Esophagus mucosa (tissue), 1 donor: ENCODE results near the gene CCDC167. TPM values are rescaled to one million over a fixed set of nuclear protein-coding genes. Genes with fewer than 3 reads are reported as not detected.
"Not testable (repeated sequence)": the region's sequence is repeated elsewhere in the genome, so short reads cannot be mapped to it uniquely, and the experiment has no call there.

ENCODE experiments used
- ATAC-seq: fragments of 200-7000 bp; cut with Tn5 transposase; one replicate; pipeline ENCODE4 v1.9.1; 2020
- total RNA-seq: library from RNA; stranded (reverse); gene quantifications from one replicate; pipeline ENCODE4 v1.2.4, GENCODE V29; 2023
- donor health status: DM: yes; HTN: yes; CAD: no.

CCDC167 gene
- total RNA-seq, 1 donor from 2014 or later = 24.5 TPM

DNA sequence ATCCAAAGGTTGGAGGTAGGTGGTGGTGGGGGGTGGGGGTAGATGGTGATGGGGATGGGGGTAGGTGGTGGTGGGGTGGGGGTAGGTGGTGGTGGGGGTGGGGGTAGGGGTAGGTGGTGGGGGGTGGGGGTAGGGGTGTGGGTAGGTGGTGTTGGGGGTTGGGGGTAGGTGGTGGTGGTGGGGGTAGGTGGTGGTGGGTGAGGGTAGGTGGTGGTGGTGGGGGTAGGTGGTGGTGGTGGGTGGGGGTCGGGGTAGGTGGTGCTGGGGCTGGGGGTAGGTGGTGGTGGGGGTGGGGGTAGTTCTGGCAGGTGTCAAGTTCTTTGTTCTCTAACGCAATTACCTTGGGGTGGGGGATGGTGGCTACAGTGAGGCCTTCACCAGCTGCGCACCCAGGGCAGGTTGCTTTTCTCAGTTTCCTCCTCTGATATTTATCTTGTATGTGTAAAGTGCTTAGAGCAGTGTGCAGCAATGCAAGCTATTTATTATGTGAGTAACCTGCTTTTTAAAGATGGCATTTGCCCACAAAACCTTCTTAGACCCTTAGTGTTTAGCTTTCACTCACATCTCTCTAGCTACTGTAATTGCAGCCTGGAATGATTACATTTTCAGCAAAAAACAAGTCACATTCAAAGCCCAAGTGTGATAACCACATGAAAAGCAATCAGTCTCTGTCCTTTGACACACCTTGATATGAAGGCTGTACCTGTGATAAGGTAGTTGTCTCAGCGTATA lies 8.2 kb upstream of the CCDC167 start:
- no peak for ATAC-seq

DNA sequence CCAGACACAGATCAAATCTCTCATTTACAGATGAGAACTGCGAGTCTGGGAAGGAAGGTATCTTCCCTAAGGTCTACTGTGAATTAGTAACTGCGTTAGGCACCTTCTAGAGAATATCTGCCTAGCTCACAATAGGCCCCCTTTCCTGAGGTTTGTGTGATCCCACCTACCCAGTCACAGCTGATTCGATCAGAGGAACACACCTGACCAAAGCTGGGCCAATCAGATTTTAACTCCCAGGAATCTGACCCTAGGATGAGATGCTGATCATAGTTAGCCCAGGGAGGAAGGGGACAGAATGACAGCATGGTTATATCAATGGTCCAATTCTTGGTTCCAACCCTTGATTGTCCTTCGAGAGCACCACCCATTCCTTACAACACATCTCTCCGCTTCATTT lies 7.4 kb upstream of the CCDC167 start:
- no peak for ATAC-seq

DNA sequence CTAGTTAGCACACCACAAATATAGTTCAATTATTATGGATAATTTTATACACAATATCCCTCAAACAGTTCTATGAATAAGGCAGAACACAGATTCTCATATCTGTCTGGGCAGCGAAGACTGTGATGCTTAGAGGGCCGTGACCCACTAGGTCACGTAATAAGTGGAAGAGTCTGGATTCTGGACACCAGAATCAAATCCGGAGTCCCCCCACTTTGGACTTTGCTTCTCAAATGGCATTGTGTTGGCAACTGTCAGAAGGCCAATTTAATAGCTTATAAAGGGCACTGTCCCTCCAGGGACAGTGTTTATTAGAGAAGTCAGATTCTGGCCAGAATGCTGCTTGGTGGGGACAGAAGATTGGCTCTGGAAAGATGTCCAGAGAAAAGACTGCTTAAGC lies 6.8 kb upstream of the CCDC167 start:
- no peak for ATAC-seq

DNA sequence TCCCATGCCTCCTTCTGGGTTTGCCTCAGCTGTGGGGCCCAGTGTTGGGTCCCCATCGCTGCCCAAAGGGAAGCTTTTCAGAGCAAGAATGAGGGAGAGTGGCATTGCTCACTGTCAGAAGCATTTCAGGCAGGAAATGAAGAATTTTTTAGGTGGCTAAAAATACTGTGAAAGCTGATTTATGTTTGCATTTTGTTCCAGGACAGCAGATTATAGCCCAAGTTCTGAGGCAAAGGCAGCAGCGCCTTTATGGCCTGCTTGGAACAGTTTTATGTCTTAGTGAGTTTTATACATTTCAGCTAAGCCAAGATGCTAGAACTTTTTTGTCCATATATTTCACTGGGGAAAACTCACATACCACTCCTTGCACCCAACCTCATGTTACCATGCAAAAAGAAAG lies 4.3 kb upstream of the CCDC167 start:
- no peak for ATAC-seq

DNA sequence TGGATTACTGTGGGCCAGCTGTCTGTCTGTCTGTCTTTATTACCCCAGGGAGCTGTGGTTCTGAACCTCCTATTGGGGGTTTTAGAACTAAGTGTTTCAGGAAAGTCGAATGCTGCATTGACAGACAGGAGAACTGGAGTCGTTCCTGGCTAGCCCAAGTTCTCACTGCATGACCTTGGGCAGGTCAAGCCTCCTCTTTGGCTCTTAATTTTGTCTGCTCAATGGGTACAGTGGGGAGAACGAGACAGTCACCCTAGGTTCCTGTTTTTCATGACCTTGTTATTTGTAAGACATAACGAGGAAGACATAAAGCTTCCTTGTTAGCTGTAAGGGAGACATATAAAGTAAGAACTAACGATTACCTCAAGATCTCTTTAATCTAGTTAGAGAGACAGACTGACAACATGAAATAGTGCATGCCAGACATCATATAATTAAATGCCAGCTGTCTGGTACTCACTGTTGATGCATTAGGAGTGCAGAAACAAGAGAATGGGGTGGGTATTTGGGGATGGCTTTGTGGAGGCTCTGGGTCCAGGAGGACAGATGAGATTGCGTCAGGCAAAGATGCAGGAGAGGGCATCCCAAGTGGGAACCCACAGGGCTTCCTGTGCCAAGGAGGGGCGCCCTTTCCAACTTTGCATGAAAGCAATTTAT lies 3.7 kb upstream of the CCDC167 start:
- ATAC-seq = no peak

DNA sequence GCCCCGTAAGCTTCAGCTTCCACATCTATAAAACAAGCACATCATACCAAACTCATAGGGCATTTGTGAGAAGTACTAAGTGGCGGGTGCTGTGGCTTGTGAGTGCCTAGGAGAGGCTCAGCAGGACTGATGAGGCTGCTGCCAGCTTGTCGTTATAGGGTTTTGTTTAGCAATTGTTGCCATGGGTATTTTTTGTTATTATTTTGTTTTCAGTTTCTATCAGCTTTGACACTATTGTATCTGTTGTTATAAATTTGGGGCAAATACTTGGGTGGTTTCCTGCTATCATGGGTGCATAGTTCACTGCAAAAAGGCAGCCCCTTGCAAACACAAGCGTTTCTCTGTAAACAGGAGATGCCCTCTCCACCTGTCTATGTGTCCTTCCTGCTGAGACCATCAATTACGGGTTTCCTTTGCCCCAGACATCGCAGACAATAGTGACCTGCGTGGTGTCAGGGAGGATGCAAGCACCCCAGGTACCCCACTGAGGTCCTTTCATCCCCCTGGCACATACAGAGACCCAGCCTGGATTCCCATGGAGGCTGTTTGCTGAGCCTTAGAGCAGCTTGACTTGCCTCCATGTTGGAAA lies 3.1 kb upstream of the CCDC167 start:
- ATAC-seq = no peak

DNA sequence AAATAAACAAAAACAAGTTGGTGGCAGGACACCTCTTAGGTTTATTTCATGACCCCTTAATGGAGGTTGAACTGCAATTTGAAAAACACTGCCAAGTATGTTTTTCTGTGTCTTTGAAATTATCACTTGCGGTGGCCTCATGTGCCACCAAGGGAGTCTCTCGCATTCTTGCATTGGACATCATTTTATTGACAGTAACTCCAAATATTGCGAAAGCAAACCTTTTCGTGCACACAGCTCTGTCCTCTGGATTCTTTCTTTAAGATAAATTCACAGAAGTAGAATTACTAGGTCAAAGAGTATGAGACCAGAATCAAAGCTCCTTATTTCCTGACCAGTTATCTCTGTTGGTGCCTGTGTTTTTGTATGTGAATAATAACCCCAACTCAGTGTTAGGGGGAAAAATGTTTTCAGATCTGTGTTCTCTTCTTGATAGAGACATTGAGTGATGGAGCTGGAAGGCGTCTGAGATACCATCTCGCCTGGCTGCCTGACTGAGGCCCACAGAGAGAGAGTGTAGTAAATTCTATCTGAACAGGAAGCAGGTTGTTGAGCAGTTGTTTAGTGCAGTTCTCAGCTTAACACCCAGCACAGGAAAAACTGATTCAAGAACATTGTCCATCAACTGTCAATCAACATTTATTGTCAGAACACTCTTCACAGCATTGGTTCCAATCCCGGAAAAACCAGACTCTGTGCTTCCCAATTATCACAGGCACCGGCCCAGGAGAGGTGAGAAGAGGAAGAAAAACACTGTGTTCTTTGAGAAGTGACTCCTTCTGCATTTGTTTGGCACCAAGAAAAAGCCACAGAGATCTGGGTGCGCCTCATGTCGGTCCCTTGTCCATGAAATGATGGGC lies 2.2 kb upstream of the CCDC167 start:
- ATAC-seq = no peak

DNA sequence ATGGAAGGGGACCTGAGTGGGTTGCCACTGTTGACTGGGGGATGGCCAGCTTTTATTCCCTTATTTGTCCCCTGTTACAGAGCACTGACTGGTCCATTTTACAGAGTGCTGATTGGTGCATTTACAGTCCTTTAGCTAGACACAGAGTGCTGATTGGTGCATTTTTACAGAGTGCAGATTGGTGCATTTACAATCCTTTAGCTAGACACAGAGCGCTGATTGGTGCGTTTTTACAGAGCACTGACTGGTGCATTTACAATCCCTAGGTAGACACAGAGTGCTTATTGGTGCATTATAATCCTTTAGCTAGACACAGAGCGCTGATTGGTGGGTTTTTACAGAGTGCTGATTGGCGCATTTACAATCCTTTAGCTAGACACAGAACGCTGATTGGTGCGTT lies 1.2 kb upstream of the CCDC167 start:
- not testable (repeated sequence) for ATAC-seq

DNA sequence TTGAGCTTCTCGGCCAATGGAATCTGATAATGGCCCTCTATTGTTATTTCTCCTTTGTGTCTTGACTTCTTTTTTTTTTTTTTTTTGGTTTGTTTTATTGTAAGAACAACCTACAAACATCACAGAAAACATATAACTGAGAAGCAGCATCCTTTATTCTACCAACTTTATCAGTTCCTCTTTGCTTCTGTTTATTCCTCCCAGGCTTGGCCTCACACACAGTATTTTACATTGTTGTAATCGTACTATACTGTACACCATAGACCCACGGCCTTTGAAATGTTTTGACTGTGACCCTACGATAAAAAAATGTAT lies 558 bp upstream of the CCDC167 start:
- ATAC-seq = no peak

DNA sequence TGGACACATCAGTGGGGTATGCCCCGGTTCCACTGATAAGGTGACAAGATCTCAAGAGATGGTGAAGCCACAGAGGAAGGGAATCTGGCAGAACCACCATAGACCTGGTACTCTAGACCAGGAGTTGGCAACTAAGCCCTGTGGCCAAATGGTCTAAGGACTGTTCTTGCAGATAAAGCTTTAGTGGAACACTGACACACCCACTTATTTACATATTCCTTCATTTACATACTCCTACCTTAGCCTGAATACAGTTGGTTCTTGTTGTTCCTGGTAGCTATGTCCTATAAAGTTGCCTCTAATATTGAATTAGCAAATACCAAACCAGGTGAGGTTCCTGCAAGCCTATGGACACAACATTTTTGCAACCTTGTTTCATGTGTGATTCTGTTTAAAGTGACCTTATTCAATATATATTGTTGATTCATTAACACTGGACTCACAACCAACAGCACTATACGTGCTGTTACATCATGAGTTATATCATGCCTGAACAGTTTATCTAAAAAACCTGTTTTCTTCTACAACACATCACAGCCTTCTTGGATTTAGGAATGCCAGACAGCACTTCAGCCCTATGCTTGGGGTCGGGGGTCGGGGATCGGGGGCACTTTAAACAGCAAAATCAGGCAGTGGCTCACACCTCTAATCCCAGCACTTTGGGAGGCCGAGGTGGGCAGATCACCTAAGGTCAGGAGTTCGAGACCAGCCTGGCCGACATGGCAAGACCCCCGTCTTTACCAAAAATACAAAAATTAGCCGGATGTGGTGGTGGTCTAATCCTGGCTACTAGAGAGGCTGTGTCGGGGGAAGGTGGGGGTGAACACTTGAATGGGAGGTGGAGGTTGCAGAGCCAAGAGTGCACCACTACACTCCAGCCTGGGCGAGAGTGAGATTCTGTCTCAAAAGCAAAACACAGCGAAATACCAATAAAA lies 2.5 kb downstream of the CCDC167 start:
- ATAC-seq = no peak

DNA sequence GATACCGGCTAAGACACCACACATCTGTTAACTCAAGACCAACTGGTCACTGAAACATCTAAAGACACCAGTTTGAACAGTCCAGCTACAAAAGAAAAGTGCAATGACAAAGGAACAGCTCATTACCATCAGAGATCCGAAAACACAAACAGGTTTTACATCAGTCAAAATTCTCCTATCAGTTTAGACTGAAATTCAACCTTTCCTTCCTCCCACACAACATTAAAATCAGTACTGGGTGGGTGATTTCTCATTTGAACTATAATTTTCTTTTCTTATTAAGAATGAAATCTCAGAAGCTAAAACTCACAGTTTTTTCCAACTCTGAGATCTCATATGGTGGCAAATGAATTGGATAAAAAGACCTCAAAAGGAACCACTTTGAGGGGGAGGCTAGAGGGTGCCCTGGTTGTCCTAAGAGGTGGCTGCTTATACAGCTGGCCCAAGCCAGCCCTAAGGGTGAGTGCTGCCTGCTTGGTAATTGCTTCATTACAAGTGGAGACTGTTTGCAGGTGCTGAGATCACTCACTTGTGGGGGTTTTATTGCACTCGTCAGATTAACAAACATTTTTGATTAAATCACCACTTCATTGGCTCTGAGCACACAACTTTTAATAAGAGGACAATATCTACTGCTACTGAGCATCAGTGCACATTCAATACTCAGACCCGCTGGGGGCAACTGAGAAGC lies 4.3 kb downstream of the CCDC167 start:
- no peak for ATAC-seq

DNA sequence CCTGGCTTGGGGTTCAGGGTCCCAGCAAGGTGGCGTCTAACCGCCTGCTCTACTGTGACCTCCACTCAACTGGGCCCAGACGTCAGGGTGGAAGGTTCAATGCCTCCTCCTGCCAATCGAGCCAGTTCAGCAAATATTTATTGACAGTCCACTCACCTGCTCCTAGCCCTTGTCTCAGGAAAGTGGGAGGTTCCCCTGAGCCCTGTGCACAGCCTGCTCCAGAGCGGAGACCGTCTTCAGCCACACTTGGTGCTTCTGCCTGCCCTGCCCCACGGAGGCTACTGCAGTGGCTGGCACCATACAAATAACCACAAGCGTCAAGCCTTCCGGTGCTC lies 6.1 kb downstream of the CCDC167 start:
- no peak for ATAC-seq

DNA sequence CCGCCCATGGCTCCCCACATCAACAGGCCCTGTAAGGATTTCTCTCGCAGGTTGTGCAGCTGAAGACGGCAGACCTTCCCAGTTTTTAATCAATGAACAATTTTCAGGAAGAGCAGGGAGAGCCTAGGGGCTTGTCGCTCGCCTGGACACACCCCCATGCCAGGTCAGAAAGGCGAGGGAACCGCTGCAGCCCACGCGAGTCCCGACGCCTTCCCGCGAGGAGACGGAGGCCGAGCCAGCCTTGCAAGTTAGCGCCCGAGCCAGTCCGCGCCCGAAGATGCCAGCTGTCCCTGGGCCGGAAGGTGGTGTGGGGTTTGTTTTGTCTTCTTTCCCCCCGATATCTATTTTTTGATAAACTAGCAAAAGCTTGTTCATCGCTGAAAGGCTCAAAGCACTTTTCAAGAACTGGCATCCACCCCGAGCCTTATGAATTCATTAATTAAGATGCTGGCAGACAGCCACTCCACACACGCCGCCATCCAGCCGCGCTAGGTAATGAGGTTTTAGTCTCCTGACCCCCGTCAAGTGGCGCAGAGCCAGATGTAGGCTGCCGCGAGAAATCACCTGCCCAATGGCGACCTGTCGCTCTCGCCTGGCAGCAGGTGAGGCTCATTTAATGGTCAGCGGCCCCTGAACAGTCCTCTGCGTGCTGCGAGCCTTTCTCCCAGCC lies 6.6 kb downstream of the CCDC167 start:
- no peak for ATAC-seq

DNA sequence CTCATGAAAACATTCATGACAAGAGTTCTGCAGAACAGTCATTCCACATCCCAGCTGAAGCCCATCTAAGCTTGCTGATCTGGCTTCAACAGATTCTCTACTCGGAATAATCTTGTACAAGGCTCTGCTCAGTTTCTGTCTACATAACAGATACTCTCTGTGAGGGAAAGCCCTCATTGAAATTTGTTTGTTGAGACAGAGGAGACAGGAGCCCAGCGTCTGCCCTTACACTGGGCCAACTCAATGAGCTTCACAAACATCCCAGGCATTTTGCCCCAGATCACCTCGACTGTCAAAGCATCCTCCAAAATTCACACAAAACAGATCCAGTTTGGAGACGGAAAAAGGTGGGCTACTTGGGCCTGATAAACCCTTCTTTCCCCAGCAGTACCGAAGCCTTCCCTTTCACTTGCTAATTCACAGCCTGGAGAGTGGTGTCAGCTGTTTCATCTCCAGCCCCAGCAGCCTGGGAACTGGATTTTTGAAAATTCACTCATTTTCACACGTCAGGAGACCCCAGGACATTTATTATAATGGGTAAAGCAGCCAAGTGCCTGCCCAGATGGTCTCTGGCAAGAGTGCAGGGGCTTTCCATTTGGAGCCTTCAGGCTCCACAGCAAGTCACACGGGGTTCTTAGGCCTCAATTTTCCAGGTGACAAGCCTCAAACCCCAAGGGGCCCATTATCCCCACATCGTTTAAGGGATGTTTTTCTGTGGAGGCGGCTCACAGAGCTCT lies 7.3 kb downstream of the CCDC167 start:
- no peak for ATAC-seq

DNA sequence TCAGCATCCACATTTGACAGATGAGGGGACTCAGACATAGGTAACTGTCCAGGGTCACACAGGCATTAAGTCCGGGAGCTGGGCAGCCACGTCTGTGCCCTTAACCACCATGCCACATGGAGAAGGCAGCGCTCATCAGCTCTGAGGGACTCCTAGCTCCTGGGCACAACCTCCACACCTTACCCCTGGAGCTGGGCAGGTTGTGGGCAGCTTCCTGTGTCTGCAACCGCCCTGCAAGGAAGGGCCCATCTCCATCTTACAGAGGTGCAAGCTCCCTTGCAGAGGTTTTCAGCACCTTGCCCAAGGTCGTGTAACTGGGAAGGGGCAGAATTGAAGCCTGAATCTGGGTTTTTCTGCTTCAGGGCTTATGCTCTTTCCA lies 7.9 kb downstream of the CCDC167 start:
- ATAC-seq = no peak

DNA sequence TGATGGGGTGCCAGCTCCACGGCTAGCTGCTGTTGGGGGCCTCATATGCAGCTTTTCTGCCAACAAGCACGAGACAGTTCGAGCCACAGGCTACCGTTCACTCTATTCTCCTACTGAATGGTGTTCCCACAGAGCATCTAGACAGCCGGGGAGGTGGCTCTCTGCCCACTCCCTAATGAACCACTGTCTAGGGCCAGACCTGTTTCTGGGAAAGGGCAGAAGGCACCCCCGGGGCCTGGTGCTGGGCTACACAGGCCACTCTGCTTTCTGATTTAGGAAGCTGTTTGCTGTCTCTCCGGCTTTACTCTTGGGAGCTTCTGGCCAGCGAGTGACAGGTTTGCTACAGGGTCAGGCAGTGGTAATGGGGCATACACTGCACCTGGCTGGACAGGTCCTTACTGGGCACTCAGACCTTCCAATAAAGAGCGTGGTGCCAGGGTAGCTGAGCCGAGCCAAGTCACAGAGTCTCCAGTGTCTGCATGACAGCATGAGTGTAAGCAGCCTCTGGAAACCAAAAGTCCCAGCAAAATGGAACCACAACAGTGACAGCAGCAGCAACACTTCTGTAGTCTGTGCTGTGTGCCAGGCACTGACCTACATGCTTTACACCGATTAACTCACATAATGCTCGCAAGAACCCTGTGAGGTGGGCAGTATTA lies 8.4 kb downstream of the CCDC167 start:
- ATAC-seq = no peak

DNA sequence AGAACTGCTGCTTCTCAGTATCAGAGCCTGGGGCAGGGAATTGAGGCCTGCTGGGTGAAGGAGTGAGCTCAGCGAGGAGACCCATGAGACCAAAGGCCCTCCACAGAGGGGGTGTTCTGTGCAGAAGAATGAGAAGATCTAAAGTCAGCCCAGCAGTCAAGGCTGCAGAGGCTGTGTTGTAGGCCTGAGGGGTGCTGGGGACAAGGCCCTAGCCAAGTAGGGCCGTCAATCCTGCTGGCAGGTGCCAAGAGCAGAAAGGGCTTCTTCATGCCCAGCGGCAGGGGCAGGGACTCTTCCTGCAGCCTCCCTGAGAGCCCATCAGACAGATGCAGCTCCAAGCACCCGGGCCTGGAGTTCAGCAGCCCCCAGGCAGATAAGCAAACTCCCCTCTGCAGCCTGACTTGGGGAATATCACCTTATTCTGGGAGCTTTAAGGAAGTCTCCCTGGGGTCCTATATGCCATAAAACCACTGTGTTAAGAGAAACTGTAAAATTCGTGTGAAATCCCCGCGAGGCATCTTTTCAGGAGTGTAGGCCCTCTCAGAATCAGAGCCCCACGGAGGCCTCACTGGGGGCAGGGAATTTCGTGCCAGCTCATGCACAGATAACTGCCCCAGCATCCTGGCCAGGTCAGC lies 9.0 kb downstream of the CCDC167 start:
- ATAC-seq = no peak

DNA sequence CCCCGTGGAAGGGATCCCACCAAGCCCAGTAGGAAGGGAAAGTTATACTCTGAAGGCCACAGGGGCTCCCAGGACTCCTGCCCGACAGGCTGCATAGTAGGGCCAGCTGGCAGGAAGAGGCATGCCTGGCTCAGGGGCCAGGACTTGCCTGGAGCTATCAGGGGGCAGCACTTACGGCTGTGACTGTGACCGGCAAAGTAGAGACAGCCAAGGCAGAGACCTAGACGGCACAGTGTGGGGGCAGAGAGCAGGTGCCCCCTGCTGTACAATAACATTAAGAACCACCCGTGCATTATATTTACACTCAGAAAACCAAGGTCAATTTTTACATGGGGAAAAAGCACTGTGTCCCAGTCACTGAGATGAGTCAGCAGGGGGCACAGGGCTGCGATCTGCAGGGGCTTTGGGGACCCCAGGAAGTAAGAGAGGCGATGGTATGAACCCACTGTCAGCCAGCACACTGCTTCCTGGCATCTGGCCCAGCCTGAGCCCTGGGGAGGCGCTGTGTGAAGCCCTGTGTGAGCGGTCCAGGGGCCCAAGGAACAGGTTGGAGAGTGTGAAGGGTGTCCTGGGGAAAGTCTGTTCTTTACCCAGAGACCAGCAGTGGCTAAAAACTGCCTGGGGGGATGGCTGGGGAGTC lies 9.9 kb downstream of the CCDC167 start:
- peak; percentile 4 for ATAC-seq

DNA sequence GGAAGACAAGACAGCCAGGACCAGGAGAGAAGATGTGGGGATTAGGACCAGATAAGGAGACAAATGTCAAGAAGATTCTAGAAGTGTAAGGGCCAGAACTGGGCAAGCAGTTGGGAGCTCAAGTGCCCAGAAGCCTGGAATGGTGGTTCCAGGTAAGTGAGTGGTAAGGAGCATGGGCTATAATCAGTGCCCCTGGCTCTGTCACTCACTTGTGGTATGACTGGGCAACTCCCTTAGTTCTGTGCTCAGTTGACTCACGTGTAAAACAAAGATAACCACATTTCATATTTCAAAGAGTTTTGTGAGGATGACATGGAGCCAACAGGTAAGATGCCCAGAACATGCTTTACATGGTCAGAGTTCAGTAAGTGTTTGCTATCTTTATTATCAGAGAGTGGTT lies 11.2 kb downstream of the CCDC167 start:
- ATAC-seq = no peak
